DMS153 (cell line): ENCODE measurements around the gene STK35.

Experiments
- DNase-seq: peaks from one replicate; lab custom pipeline; 2025; lab: John Stamatoyannopoulos, UW

Gene STK35

GRCh38 chr20:2108498-2108897, 6.9 kb downstream of the STK35 start:
- DNase-seq, result no peak

DNA sequence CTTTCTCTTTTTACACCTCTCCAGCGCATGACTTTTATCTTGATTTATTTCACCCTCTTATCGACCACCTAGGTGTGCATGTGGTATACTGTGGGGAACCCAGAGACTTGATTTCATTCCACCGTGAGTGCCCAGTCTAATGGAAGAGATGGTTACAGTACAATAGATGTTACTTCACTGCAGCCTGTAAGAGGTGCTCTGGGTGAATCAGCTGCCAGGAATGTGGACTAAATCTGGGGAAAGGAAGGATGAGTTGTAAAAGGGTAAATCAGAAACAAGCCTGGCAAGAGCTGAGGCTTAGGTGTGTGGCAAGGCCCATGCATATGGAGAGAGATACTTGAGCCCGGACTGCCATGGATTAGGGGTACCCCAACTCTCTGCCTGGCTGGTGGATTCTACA, 7.4 kb downstream of the STK35 start:
- no peak for DNase-seq

DNA sequence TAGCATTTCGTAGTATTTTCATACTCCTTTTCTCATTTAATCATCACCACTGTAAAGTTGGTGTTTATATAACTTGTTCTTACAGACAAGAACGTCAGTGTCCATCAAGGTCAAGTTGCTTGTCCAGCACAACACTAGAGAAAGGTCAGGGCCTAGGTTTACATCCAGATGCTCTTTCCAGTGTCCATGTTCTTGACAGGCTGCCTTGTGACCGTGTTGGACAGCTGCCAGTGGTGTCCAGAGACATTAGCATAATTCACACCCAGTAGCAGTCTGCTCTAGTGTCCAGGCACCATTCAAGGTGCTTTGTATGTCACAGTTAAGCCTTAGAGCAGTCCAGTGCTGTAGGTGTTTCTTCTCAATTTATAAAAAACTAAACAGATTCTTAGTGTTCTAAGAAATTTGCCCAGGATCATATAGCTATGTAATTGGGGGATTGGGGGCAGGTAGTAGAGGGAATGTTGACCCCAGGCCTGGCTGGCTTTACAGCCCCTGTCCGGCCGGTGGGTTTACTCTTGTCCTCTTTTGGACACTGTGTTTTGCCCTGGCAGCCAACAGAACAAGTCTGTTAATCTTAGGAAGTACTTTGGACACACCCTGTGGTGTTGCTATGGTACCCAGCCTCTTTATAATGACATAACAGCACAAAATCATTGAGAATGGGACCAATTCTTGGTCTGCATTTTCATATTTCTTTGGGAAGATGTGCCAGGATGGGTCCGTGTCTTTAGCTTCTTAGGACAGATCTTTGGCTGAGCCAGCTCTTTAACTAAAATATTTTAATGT, 8.0 kb downstream of the STK35 start:
- no peak for DNase-seq

- DNase-seq, result no peak
Observed at GRCh38 chr20:2112910-2113309, 11.3 kb downstream of the STK35 start.

GRCh38 chr20:2114127-2114959, 12.7 kb downstream of the STK35 start:
- no peak for DNase-seq

GRCh38 chr20:2114990-2115681, 13.5 kb downstream of the STK35 start:
- no peak for DNase-seq

- DNase-seq, result no peak
Observed at GRCh38 chr20:2116170-2116940, 14.7 kb downstream of the STK35 start.

GRCh38 chr20:2118783-2119182, 17.2 kb downstream of the STK35 start:
- no peak for DNase-seq

DNA sequence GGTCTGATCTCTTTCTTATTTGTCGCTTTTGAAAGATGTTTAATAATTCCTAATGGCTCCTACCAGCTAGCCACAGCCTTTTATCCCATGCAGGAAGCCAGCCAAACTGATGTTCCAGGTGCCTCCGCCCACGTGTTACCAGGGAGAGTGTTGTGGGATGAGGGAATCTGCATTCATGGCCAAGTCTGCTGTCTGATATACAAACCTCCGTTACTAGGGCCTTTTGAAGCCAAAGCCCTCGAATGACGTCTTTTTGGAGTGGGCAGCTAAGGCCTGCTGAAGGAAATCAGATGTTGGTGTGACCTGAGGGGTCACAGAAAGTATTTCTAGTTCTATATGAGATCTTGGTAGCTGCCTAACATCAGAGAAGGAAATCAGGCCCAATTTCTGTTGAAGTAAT, 21.3 kb downstream of the STK35 start:
- DNase-seq, result no peak

- no peak for DNase-seq
Observed at GRCh38 chr20:2123720-2124119, 22.1 kb downstream of the STK35 start.

DNA sequence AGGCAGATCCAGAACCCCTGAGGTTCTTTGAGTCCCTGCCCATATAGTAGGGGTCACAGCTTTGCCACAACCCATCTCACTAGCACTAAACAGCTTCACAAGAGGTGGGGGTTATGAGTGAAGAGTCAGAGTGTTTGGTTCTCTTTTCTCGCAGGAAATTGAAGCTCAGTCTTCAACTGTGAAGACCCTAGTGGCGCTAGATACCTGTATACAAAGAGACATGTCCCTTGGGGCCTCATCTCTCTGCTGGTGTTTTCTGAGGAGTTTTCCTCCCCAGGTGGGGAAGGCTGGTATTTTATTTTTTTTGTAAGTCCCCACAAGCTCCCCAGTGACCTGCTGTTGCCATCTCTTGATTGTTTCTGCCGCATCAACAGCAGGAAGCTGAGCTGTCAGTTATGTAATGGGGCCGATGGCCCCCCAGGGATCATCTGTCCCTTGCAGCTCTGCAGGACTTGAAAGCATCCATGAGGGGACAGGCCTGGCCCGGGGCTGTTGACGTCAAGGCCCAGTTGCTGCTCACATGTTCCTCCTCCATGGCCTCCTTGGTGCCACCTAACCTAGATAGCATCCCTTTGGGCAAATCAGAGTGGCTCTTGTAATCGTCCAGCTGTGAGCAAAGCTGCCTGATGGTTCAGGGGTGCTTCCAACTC, 23.1 kb downstream of the STK35 start:
- DNase-seq, result no peak

GRCh38 chr20:2125474-2126112, 24.0 kb downstream of the STK35 start:
- no peak for DNase-seq

GRCh38 chr20:2127238-2127637, 25.6 kb downstream of the STK35 start:
- DNase-seq, result no peak

- DNase-seq, result no peak
Observed at GRCh38 chr20:2128542-2128941, 26.9 kb downstream of the STK35 start.

DNA sequence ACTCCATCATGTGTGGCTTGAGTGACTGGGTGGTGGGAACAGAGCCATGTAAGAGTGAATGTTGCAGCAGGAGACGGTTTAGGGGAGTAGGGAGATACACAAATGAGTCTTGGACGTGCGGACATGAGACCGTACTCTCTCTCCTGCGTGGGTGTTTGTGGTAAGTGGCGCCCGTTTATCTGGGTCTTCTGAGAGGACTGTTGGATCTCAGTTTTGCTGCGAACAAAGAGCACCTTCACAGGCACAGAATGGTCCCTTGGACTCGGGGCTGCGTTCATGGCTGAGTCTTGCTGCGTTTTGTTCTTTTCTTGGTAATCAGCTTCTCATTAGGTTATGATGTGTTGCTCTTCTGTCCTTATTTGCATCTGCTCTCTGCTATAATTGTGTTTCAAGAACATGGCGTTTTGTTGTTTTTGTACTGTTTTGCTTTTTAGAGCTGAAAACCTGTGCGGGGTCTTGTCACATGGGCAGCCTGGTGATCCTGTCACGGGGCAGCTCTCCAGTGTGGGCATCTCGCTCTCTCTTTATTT, 28.5 kb downstream of the STK35 start:
- no peak for DNase-seq

- no peak for DNase-seq
Observed at GRCh38 chr20:2130683-2131082, 29.1 kb downstream of the STK35 start.

DNA sequence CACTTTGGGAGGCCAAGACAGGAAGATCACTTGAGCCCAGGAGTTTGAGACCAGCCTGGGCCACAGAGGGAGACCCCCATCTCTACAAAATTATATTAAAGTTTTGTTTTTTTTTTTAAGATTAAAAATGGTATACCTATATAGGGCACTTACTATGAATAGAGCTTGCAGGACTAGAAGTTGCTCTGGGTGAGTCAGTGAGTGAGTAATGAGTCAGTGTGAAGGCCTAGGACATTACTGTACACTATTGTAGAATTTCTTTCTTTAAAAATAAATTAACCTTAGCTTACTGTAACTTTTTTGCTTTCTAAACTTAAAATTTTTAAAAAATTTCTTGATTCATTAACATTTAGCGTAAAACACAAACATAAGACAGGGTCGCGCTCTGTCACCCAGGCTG, 29.7 kb downstream of the STK35 start:
- no peak for DNase-seq

DNA sequence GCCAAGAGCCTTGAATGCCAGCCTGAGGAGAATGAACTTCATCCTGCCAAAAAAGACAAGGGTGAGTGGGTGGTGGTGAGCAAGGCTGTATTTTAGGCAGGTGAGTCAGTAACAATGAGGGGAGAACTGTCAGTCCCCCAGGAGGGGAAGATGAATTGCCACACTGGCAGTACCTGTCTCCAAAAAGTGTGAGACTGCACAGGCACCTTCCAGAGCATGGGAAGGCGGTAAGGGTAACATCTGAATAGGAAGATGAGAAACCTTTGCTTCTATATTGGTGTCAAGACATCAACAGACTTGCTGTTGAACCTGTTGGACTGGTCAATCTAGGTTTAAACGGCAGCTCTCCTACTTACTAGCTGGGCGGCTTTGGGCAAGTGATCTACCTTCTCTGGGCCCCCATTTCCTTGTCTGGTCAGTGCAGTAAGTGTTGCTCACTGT, 30.9 kb downstream of the STK35 start:
- DNase-seq, result no peak

GRCh38 chr20:2133318-2134183, 31.9 kb downstream of the STK35 start:
- no peak for DNase-seq

GRCh38 chr20:2135013-2135412, 33.4 kb downstream of the STK35 start:
- DNase-seq, result no peak
